ENCODE data around the gene MINK1.
A peak's percentile ranks its signal among the peaks of the same experiment; 100 is the strongest.

MINK1 gene

GRCh38 chr17:4858068-4858881, 25.1 kb downstream of the MINK1 start:
- peak; percentile 43 to 70 for DNase-seq (ENCODE audit: low read depth in 2 of 2)
- H3K4me3 ChIP-seq (replicated peaks in 1 of 2; ENCODE audit: low read depth in 2 of 2, low read length in 2 of 2) = no peak overlapping the region
- TF ChIP-seq, protein P1, sequence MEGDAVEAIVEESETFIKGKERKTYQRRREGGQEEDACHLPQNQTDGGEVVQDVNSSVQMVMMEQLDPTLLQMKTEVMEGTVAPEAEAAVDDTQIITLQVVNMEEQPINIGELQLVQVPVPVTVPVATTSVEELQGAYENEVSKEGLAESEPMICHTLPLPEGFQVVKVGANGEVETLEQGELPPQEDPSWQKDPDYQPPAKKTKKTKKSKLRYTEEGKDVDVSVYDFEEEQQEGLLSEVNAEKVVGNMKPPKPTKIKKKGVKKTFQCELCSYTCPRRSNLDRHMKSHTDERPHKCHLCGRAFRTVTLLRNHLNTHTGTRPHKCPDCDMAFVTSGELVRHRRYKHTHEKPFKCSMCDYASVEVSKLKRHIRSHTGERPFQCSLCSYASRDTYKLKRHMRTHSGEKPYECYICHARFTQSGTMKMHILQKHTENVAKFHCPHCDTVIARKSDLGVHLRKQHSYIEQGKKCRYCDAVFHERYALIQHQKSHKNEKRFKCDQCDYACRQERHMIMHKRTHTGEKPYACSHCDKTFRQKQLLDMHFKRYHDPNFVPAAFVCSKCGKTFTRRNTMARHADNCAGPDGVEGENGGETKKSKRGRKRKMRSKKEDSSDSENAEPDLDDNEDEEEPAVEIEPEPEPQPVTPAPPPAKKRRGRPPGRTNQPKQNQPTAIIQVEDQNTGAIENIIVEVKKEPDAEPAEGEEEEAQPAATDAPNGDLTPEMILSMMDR (IDR thresholded peaks at IDR 0.05; ENCODE audit: low read depth, low read length) = no peak

- H3K4me3 ChIP-seq (replicated peaks in 1 of 2; ENCODE audit: low read depth in 2 of 2, low read length in 2 of 2) = no peak overlapping the region
- TF ChIP-seq, protein P1 (IDR thresholded peaks at IDR 0.05; ENCODE audit: low read depth, low read length) = no peak
- DNase-seq (ENCODE audit: low read depth in 2 of 2) = peak; percentile 38 to 47
These were observed 25.7 kb downstream of the MINK1 start for GRCh38 chr17:4858882-4859260.

DNA sequence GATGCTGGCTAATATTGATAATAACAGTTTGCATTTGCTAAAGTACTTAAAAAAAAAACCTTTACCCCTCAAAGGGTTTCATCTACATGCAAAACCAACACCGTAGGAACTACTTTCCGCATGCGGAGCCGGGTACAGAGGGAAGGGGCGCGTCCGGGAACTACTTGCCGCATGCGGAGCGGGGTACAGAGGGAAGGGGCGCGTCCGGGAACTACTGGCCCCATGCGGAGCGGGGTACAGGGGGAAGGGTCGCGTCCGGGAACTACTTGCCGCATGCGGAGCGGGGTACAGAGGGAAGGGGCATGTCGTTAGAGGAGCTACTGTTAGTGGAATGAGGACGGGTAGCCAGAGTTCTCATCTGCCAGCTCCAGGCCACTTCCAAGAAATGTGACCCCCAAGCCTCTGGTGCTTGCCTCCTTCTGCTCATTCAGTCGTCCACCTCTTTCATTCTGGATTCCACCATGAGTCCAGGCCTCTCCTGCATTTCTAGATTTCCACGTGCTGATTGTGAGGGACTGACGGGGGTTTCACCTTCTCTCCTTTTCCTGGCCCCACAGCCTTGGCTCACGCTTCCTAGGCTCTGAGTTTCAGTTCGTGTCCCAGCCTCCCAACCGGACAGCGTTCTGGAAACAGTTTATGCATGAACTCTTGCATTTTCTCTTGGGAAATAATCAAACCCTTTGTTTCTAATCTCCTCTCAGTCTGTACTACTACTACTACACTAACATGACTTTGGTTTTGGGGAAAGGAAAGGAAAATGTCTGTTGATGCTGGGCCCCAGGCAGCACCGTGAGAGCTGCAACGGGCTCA, 26.9 kb downstream of the MINK1 start:
- TF ChIP-seq, protein P1 (IDR thresholded peaks at IDR 0.05; ENCODE audit: low read depth, low read length) = no peak
- peak in 1 of 2 donors; percentile 51 for DNase-seq (ENCODE audit: low read depth in 2 of 2)
- no peak overlapping the region for H3K4me3 ChIP-seq (replicated peaks in 1 of 2; ENCODE audit: low read depth in 2 of 2, low read length in 2 of 2)

GRCh38 chr17:4860651-4861050, 27.5 kb downstream of the MINK1 start:
- no peak overlapping the region for H3K4me3 ChIP-seq (replicated peaks in 1 of 2; ENCODE audit: low read depth in 2 of 2, low read length in 2 of 2)
- DNase-seq (ENCODE audit: low read depth in 2 of 2) = no peak
- TF ChIP-seq, protein P1 (IDR thresholded peaks at IDR 0.05; ENCODE audit: low read depth, low read length) = no peak

- TF ChIP-seq, protein P1 (IDR thresholded peaks at IDR 0.05; ENCODE audit: low read depth, low read length) = no peak
- DNase-seq (ENCODE audit: low read depth in 2 of 2) = no peak
- H3K4me3 ChIP-seq (replicated peaks in 1 of 2; ENCODE audit: low read depth in 2 of 2, low read length in 2 of 2) = no peak overlapping the region
These were observed 27.9 kb downstream of the MINK1 start for GRCh38 chr17:4861052-4861451.

DNA sequence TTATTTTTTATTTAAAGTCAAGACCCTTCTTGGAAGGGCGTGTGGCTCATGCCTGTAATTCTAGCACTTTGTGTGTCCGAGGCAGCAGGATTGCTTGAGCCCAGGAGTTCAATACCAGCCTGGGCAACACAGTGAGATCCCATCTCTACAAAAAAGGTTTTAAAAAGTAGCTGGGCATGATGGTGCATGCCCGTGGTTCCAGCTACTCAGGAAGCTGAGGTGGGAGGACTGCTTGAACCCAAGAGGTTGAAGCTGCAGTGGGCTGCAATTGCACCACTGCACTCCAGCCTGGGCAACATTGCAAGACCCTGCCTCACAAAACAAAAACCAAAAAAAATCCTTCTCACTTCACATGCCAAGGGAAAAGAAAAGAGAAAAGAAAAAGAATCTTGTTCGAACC, 29.6 kb downstream of the MINK1 start:
- DNase-seq (ENCODE audit: low read depth in 2 of 2) = no peak
- TF ChIP-seq, protein P1 (IDR thresholded peaks at IDR 0.05; ENCODE audit: low read depth, low read length) = no peak
- H3K4me3 ChIP-seq (replicated peaks in 1 of 2; ENCODE audit: low read depth in 2 of 2, low read length in 2 of 2) = no peak overlapping the region
